H1 (cell line): Measurements from ENCODE around the gene PPP2R5B. TPM values are rescaled to one million over a fixed set of nuclear protein-coding genes. Genes with fewer than 3 reads are reported as not detected.

Experiments used
- GABPA ChIP-seq: IDR thresholded peaks from 2 replicates; pipeline ENCODE4 v1.6.1; 2011; ENCODE audit warnings: mild to moderate bottlenecking, low read length, moderate library complexity, borderline replicate concordance; ENCODE audit not compliant: insufficient read depth
- HDAC2 ChIP-seq, 2 experiments: fragments of 300-600 bp in 1 of 2; sonication (generic) in 1 of 2; IDR thresholded peaks; 2 replicates each; pipeline ENCODE4 v1.6.1; 2011 to 2012; ENCODE audit warnings: low read depth in 2 of 2, low read length in 2 of 2, mild to moderate bottlenecking in 2 of 2, moderate library complexity in 2 of 2, borderline replicate concordance in 1 of 2, inconsistent platforms in 1 of 2
- RNF2 ChIP-seq: fragments of 200-900, 300-1000 bp; sonication (generic); IDR thresholded peaks from 2 replicates; pipeline ENCODE4 v1.7.1; 2016; ENCODE audit warnings: borderline replicate concordance, low read depth, mild to moderate bottlenecking, antibody characterized with exemption, low read length; ENCODE audit not compliant: poor library complexity, severe bottlenecking; ENCODE audit errors: missing control alignments
- polyA plus RNA-seq, 7 experiments: library from polyadenylated mRNA; depleted of rRNA in 3 of 7; stranded (reverse) in 5 of 7; unstranded in 2 of 7; fragments of >200 nt in 5 of 7; fragments of 200-250 nt in 2 of 7; gene quantifications; 1 replicate in 5 of 7; 2 replicates in 1 of 7; 4 replicates in 1 of 7; pipeline versions ENCODE4 v1.2.1 to v1.2.3, GENCODE V29; 2011 to 2013; ENCODE audit warnings: missing spikeins in 2 of 7, mixed read lengths in 2 of 7
- total RNA-seq: library from RNA; stranded (reverse); fragmentation: NEBNext Ultra II Directional; extraction: Animal tissue kit (Norgen Biotek cat#: 25700); gene quantifications from 2 replicates; pipeline ENCODE4 v1.2.1, GENCODE V29; 2021

The PPP2R5B gene
- total and polyA plus RNA-seq, 2 of the 8 experiments (the other 6 are each of a cell fraction or from before 2014, with no cell fraction given) = 4.9 to 5.1 TPM

- TF ChIP-seq HDAC2 (IDR thresholded peaks at IDR 0.05; ENCODE audit: borderline replicate concordance in 1 of 2, low read depth in 2 of 2, low read length in 2 of 2) (no peak), GABPA (no peak), RNF2 (no peak)
These were observed 35.0 kb downstream of the PPP2R5B start (continued) for GRCh38 chr11:64959498-64959897.
